HG03135 (cell line): ENCODE results near the gene CDON.

Experiments
- ATAC-seq: cut with Tn5 transposase; IDR thresholded peaks from one replicate; pipeline ENCODE4 v1.9.1; 2021; ENCODE audit warnings: mild to moderate bottlenecking, moderate library complexity; ENCODE audit not compliant: unreplicated experiment

Gene CDON

DNA sequence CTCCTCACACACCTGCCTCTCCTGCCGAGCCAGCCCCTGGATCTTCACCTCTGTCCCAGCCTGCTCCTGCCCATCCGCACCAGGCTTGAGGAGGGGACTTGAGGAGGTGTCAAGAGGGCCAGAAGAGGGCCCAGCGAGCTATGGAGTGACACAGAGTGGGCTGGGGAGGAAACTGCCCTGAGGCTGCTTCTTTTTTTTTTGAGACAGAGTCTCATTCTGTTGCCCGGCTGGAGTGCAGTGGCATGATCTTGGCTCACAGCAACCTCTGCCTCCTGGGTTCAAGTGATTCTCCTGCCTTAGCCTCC is 21.9 kb upstream of the CDON start:
- no peak for ATAC-seq

DNA sequence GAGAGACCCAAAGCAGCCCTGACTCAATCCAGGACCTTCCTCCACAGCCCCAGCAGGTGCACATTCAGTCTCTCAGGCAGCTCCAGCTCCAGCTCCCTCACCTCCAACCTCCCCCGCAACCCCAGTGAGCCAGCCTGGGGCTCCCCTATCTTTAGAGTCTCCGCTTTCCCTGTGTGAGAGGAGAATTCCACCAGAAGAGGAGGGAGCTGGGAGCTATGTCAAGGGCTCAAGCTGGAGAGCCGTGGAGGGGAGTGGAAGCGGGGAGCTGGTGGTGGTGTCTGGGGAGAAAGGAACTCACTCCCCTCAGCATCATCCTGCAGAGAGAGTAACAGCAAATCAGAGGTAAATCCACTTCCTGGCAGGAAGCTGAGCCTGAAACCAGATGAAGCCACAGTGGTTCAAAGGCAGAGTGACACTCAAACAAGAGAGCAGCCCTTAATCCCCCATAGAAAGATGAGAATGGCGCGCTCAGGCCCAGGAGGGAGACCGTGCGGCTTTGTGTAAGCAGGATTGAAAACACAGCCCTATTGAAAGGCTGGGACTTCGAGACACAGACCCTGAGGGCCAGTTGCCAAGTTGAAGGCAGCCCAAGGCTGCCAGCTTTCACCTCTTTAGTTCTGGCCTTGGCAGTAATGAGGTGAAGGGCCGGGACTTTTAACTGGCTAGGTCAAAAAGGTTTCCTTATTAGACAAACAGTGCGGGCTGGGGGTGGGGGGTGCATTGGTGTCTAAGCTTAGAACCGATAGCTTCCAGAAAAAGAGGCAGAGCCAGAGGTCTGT is 21.4 kb upstream of the CDON start:
- no peak for ATAC-seq

DNA sequence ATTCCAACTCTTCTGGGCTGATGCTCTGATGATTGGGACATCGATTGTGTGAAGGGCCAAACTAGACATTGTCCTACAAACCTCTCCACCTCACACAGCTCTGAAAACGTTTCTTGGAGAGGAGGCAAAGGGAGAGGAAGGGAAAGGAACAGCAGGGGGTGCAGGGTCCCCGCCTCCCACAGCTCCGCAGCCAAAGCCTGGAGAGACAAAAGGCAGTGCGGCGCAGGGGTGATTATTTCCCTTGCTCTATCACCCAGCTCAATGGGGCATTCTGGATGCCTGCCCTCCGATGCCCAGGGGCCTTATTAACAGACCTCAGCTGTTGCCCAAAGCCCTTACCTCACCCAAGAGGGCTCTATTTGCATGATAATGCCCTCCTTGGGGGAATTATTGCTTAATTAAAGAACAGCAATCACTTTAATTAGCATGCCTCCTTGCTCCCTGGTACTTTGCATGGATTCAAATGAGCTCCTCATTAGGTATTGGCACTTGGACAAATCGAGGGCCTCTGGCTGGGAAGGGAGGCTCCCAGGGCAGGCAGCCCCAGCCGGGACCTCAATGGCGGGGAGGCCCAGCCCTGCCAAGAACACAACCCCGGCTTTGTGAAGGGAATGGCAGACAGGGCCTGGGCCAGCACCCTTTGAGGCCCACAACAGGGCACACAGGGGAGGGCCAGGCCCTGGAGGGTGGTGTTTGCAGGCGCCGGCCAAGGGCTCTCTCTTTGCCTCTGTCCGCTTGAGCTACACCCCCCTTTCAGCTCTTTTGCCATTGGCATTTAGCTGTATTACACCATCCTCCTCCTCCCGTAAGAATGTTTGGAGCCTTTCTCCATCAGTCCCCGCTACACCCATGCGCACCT is 19.8 kb upstream of the CDON start:
- ATAC-seq: no peak

DNA sequence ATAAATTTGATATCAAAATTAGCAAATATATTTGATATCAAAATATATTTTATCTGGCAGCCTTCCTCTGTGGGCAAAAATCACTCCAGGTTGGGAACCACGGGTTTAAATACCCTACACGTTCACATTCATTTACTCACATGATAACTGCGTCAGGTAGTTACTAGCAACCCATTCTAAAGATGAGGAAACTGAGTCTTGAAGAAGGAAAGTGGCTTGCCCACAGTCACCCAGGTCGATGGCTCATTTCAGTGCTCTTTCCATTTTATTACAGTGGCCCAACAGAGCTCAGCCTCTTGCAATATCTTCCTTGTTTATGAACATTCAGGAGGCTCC is 19.2 kb upstream of the CDON start:
- ATAC-seq: no peak

DNA sequence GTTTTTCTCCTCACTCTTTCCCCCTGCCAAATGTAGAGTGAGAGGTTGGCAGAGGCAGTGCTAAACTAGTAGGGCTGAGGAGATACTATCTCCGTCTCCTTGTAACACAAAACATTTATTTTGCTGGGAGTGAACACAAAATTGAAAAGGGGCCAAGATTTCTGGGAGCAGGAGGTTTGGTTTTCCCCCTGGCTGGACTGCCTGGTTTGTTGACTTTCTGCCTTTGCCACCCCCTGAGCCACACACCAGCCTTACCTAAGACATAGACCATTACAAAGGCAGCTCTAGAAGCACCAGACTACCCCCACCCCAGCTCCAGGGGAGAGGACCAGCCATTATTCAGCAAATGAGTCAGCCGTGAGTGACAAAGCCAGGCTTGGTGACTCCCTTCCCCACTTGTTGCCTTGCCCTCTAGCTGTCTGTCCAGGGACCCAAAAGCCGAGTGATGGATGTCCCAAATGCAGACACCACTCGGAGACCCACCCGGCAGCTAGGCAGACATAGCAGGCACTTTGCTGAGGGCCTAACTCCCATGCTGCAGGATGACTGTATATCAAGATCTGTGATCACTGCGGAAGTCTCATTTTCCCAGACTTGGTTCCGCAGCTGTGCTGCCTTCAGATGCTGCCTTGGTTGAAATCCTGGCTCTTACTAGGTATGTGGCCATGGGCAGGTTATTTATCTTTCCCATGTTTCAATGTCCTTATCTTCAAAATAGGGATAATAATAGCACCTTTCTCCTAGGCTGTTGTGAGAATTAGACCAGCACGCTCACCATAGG is 17.7 kb upstream of the CDON start:
- ATAC-seq: no peak

DNA sequence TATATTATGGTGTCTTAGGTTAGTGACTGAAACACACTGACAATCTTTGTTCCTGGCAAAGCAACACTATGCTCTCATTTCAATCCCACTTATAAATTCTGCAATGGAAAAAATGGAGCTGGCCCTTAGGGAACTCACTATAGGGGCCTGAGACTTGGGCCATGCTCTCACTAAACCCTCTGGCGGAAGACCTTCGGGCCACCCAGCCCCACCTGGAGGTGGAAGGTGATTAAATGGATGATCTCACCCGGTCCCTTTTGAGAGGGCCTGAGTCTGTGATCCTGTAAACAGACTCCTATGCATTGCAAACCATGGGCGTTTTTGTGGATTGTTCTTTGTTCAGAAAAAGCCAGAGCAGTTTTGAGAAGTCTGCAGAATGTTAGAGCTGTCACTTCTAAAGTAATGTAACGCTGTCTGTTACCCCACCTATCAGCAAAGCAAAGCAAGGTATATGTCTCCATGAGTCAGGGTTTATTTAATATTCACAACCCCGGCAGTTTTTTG is 17.0 kb upstream of the CDON start:
- ATAC-seq: no peak

DNA sequence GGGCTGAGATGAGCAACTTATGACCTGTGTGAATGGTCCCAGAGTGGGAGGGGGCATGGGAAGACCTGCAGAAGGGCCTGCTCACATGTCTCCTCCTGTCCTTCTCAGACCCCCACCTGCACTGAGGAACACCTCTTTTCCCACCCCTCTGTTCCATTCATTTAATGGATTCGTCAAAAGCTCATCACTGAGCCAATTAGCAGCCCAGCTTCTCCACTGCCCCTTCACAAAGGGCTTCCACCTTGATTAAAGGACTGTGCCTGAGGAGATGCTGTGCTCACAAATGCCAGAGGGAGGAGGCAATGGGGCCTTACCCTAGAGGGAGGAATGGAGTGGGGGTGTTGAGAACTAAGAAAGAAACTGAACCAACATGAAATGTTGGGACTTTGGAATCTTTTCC is 14.0 kb upstream of the CDON start:
- no peak for ATAC-seq

DNA sequence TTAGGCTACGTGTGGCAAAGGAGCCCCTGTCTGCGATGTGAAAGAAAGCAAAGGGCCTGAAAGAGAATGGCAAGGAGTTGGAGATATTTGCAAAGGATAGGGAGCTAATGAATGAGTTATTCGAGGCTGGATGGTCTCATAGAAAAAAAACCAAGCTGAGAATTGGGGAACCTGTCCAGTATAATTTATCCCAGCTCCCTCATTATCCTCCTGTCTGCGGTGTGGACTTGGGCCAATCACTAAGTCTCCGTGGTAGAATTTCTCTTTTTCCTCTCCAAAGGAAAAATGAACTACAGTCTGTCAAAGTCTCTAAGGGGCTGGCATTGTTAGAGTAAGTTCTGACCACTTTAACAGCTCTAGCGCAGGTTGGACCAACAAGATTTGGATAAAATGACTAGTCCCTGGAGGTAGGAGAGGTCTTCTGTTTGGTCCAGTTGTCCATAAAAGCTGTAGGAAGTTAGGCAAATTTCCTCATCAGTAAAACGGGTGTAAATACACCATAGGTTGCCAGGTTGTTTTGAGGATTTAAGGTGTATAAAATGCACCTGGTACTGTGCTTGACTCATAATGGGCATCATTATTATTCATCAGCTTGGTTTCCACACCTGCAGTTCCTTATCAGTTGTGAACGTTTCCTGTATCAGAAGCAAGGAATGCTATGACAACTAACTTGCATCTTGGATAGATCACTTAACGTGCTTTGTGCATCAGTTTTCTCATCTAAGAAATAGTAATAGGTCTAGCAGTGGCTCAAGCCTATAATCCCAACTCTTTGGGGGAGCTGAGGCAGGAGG is 10.3 kb upstream of the CDON start:
- no peak for ATAC-seq

DNA sequence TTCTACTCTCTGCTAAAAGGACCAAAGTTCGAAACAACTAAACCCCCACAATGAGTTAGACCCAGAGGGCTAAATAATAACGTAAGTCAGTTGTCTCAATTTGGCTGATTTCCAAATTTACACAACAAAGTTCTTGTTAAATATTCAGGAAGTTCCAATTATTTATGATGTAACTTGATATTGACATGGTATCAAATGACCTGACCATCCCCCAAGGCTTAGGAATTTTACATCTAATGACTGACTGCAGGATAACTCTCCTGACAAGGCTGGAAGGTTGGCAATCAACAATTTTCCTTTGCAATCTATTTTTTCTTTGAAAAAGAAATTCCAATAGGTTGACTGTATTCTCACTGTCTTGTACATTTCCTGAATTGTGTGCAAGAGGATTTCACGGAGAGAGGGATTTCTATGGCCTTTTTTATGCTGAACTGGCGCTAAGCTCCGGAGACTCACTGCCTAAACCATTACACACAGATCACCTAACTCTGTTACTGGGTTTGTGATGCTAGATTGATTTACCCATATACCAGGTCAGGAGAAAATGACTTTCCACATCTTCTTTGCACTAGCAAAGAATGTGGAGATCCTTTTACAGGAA is 9.6 kb upstream of the CDON start:
- no peak for ATAC-seq

DNA sequence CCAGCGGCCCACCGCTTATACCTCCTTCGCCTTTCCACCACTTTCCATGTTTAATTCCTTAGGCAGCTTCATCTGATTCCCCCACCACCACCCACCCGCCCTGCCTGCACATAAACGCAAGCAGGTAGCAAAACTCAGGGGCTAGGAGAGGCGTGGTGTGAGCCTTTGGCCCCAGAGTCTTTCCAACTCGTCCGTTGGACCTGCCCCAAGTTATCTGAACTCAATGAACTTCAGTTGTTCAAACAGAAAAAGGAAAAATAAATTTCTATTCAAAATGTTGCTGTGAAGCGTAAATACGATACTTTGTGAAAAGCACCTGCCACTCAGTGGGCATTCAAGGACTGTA is 814 bp upstream of the CDON start:
- no peak for ATAC-seq

DNA sequence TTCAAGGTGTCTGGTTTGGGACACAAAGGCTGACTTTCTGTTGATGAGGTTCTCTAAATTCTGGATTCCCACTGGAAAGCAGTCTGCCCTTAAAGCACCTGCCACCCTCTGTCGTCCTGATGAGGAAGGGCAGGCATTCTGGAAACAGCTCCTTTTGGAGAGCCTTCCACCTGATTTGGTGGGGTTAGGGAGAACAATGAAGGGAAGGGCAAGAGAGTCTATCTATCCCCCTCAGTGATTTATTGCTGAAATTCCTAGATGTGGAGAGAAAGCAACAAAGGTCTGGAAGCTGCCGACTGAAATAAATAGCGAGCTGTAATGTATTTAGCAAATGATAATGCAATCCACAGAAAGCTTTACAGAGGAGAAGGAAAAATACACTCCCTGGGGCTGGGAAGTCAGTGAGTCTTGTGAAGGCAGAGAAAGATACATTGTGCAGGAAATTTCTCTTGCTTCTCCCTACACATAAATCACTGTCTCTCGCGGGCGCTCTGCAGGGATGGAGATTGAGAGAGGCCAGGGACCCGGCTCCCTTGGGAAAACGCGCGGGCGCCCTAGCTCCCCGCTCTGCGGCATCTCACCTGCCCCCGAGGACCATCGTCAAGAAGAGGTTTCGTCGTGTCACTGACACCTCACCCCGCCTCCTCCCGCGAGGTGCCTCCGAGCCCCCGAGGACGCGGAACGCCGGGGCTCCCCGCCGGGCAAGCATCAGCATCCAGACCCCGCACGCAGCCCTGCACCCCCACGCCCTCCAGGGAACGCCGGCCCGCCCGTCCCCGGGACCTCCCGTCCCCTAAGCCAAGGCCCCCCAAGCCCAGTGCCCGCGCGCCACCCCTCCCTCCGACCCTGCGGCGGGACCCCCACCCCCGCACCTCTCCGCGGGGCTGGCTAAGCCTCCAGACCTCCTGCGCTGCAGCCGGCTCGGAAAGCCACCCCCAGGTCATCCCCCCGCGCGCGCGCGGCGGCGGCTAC is 673 bp downstream of the CDON start:
- peak; percentile 3 for ATAC-seq

DNA sequence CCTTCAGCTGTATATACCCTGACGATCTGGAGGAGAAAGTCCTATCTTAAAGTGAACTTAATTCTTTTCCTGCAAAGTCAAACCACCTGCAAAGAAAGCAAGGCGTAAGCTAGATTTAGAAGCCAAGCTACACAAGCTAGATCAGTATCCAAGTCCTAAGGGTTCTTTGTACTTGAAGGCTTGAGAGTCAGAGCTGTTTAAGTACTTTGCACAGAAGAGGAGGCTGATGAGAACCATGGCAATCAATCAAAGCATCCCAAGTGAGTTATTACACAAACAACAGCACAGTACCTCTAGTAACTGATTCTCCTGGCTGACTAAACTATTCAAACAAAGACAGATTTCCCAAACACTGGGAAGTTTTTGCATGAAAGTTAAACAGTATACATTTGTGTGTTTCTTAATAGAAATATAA is 1.9 kb downstream of the CDON start:
- no peak for ATAC-seq

DNA sequence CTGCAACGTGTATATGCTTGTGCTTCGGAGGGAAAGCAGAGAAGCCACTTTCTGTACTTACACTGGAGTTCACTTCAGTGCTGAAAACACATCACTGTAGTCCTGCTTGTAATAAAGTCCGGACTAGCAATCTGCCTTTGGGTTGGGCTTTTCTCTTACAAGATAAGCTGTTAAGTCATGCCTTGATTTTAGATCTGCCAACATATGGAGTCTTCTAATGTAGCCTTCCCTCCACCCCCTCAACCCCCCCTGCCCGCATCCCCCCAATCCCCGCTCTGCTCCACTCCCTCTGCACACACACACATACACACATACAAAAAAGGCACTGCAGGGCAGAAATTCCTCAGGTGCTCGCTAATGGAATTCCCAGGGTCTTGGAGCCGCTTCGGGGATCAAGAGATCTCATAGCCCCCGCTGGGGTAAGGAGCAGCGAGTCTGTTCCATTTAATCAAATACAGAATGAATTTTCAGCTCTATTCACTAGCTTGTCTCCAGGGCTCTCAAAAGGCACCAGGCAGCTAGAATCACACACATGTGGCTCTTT is 3.4 kb downstream of the CDON start:
- no peak for ATAC-seq

DNA sequence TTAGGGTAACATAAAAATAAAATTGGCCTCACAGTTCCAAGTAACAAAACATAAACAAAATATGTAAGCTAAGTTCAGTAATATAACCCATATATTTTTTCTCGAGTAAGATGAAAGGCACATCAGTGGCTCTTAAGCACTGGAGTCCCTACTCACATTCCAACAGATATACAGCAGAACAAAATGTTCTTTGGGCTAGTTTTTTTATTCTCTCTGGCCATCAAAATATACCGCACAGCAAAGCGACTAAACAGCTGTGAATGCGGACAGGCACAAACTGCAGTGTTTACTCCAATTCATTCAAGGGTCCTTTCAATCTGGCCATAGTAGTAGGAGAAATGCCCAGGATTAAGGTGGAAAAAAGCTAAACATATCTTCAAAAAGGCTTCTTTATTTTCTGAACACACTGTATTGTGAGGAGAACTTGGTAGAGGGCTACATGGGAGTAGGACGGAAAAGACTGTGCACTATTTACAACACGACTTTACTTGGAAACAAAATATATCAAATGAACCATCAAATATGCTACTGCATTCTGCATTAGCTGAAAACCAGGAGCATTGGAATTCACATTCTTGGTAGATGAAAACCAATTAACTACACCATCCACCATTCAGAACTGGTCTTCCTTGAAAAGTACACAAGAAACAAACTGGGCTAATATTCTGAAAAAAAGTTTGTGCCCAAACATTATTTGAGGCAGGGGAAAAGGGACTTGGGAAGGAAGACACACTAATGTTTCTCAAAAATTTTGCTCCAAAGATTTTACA is 4.4 kb downstream of the CDON start:
- ATAC-seq: no peak

DNA sequence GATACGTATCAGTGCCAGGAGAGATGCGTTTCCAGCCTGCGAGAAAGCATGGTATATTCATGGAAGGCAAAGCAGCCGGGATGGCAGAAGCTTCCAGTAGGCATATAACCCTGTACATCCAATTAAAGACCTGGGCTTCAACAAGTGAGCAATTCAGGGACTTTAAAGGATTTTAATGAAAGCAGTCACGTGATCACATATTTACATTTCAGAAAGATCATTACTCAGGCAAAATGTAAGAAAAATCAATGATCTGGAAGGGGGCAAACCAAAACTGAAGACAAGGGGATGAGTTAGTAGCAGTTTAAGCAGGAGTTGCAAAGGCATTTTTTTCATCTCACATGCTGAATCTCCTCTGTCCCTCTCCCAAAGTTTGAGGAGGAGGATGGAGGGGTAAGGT is 7.8 kb downstream of the CDON start:
- no peak for ATAC-seq

DNA sequence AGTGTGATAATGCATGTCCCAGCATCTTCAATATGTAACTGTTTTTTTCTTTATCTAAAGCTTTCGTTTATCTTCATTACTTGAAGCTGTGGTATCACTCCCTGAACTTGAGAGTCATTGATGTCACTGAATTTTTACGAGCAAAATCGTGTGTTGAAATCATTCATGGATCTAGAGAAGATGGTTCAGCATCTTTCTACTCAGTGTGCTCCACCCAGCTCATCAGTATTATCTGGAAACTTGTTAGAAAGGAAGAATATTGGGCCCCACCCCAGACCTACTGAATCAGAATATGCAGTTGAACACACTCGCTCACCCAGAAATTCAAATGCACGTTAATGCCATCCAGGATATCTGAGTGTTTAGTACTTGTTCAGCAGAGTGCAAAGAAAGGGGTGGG is 8.3 kb downstream of the CDON start:
- ATAC-seq: no peak

DNA sequence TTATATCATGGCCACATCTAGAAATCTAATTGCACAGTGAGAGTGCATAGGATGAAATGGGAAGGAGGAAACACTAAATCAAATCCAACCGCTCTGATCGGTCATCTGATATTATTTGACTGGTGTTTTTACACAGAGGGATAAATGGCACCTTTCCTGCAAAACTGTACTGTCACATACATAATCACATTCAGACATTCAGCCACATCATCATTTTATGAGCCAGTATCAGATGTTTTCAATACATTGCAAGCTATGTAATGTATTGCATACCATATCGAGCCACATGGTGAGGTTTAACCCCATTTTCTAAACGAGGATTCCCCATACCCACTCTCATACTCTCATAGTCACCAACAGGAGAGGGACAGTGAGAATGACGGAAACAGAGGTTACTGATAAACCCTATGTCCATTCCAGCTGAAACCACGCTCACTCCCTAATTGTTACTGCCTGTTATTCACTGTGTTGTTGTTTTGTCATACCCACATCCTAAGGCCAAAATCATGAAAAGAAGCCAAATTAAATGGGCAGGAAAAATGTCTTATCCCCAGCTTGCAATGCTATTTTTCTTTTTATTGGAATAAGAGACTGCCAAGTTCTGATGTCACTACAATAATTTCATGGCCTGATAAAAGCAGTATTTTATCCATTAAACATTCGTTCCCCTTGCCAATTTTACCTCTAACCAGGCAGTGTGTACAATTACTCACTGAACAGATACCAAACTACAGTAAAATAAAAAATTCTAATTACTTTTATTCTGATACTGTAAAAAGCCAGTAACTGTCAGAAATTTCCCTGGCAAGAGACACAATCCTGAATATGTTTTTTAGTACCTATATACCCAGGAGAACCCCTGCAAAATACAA is 9.0 kb downstream of the CDON start:
- no peak for ATAC-seq
